ENCODE data around the gene DUSP16.

Gene DUSP16

GRCh38 chr12:12520273-12520672 lies 42.4 kb downstream of the DUSP16 start:
- H2AFZ ChIP-seq (ENCODE audit: low read depth), result no peak overlapping the region
- H4K20me1 ChIP-seq (ENCODE audit: insufficient read depth), result no peaks in the 10 kb centered on the region
- no peaks in the 10 kb centered on the region for H3K36me3 ChIP-seq (ENCODE audit: insufficient read depth)
- H3K27ac ChIP-seq, result no peak overlapping the region
- H3K79me2 ChIP-seq (ENCODE audit: insufficient read depth, low read depth), result peaks cover 27% of the 10 kb centered on the region; the same call in 1 of the 2 replicates
- no peak for TF ChIP-seq CTCF (conservative IDR thresholded peaks at IDR 0.05; ENCODE audit: low read depth, low read length)
- no peaks in the 10 kb centered on the region for H3K27me3 ChIP-seq (ENCODE audit: insufficient read depth, low read depth)
- H3K4me3 ChIP-seq (IDR thresholded peaks at IDR 0.05; ENCODE audit: insufficient read depth, low read depth, low read length), result no peak overlapping the region
- H3K4me2 ChIP-seq, result no peak overlapping the region
- peaks cover 8% of the 10 kb centered on the region for H3K4me1 ChIP-seq (ENCODE audit: low read depth, poor library complexity, severe bottlenecking)
- no peak overlapping the region for H3K9ac ChIP-seq

GRCh38 chr12:12519354-12519998 lies 43.2 kb downstream of the DUSP16 start:
- Histone ChIP-seq H4K20me1 (ENCODE audit: insufficient read depth) (no peaks in the 10 kb centered on the region), H3K4me1 (ENCODE audit: low read depth, poor library complexity, severe bottlenecking) (peaks cover 8% of the 10 kb centered on the region), H2AFZ (ENCODE audit: low read depth) (no peak overlapping the region), H3K4me3 (IDR thresholded peaks at IDR 0.05; ENCODE audit: insufficient read depth, low read depth, low read length) (no peak overlapping the region), H3K9ac (no peak overlapping the region), H3K79me2 (ENCODE audit: insufficient read depth, low read depth) (peaks cover 27% of the 10 kb centered on the region; the same call in 1 of the 2 replicates), H3K36me3 (ENCODE audit: insufficient read depth) (no peaks in the 10 kb centered on the region), H3K4me2 (no peak overlapping the region), H3K27ac (no peak overlapping the region), H3K27me3 (ENCODE audit: insufficient read depth, low read depth) (no peaks in the 10 kb centered on the region)
- TF ChIP-seq CTCF (conservative IDR thresholded peaks at IDR 0.05; ENCODE audit: low read depth, low read length), result no peak

GRCh38 chr12:12518919-12519318 lies 43.7 kb downstream of the DUSP16 start:
- Histone ChIP-seq H3K36me3 (ENCODE audit: insufficient read depth) (no peaks in the 10 kb centered on the region), H4K20me1 (ENCODE audit: insufficient read depth) (no peaks in the 10 kb centered on the region), H3K27ac (no peak overlapping the region), H3K79me2 (ENCODE audit: insufficient read depth, low read depth) (peaks cover 27% of the 10 kb centered on the region; the same call in 1 of the 2 replicates), H3K4me1 (ENCODE audit: low read depth, poor library complexity, severe bottlenecking) (peaks cover 8% of the 10 kb centered on the region), H2AFZ (ENCODE audit: low read depth) (no peak overlapping the region), H3K9ac (no peak overlapping the region), H3K4me3 (IDR thresholded peaks at IDR 0.05; ENCODE audit: insufficient read depth, low read depth, low read length) (no peak overlapping the region), H3K27me3 (ENCODE audit: insufficient read depth, low read depth) (no peaks in the 10 kb centered on the region), H3K4me2 (no peak overlapping the region)
- no peak for TF ChIP-seq CTCF (conservative IDR thresholded peaks at IDR 0.05; ENCODE audit: low read depth, low read length)

GRCh38 chr12:12518464-12518845 lies 44.2 kb downstream of the DUSP16 start:
- Histone ChIP-seq H3K4me1 (ENCODE audit: low read depth, poor library complexity, severe bottlenecking) (peaks cover 5% of the 10 kb centered on the region), H3K4me3 (IDR thresholded peaks at IDR 0.05; ENCODE audit: insufficient read depth, low read depth, low read length) (no peak overlapping the region), H3K36me3 (ENCODE audit: insufficient read depth) (no peaks in the 10 kb centered on the region), H3K27me3 (ENCODE audit: insufficient read depth, low read depth) (no peaks in the 10 kb centered on the region), H3K4me2 (no peak overlapping the region), H3K79me2 (ENCODE audit: insufficient read depth, low read depth) (peaks cover 25% of the 10 kb centered on the region; the same call in 1 of the 2 replicates), H2AFZ (ENCODE audit: low read depth) (no peak overlapping the region), H3K27ac (no peak overlapping the region), H3K9ac (no peak overlapping the region), H4K20me1 (ENCODE audit: insufficient read depth) (no peaks in the 10 kb centered on the region)
- TF ChIP-seq CTCF (conservative IDR thresholded peaks at IDR 0.05; ENCODE audit: low read depth, low read length), result no peak
